GM12878 (cell line): Measurements from ENCODE around the gene FGF19. TPM values are rescaled to one million over a fixed set of nuclear protein-coding genes. Genes with fewer than 3 reads are reported as not detected.

Experiments
- ATAC-seq: fragments of 200-7000 bp; cut with Tn5 transposase; 3 replicates; pipeline ENCODE4 v1.9.1; 2020; ENCODE audit warnings: mild to moderate bottlenecking, moderate library complexity
- BruUV-seq: library from RNA; stranded (reverse); fragments of 400-500 nt; replicated peaks from 2 replicates; lab custom pipeline; 2021; lab: Mats Ljungman, UMichigan
- CTCF ChIA-PET: fragments of 300-600 bp; sonication (Branson Sonifier 250); formaldehyde crosslinking; extraction: SDS; loops from one replicate; lab custom pipeline; 2021; ENCODE audit warnings: inconsistent platforms; lab: Yijun Ruan, JAX
- POLR2A ChIA-PET: fragments of 350-600 bp; formaldehyde crosslinking; extraction: SDS; loops from one replicate; lab custom pipeline; 2021; ENCODE audit warnings: inconsistent platforms; lab: Charles Lee
- RAD21 ChIA-PET: fragments of 300-600 bp; sonication (Branson Sonifier 250); formaldehyde crosslinking; loops from one replicate; lab custom pipeline; 2023; ENCODE audit warnings: antibody characterized with exemption; ENCODE audit not compliant: unreplicated experiment; lab: Charles Lee
- SMC1A ChIA-PET: fragments of 300-600 bp; sonication (Branson Sonifier 250); formaldehyde crosslinking; loops from one replicate; lab custom pipeline; 2023; ENCODE audit not compliant: unreplicated experiment, uncharacterized antibody; lab: Charles Lee
- DNase-seq: peaks from one replicate; pipeline ENCODE4 v3.0.0-alpha.2; 2011; ENCODE audit warnings: low read depth, low spot score
- FAIRE-seq: peaks from 3 replicates; lab custom pipeline; 2011; peaks lifted over from hg19 to GRCh38; lab: Jason Lieb, UNC
- H2AFZ ChIP-seq: 2 replicates; pipeline ENCODE4 v1.6.0; 2011; ENCODE audit warnings: low read depth, low read length, control low read depth; ENCODE audit not compliant: control insufficient read depth
- H3K27ac ChIP-seq: 2 replicates; pipeline ENCODE4 v1.5.1; 2011; ENCODE audit warnings: control low read depth; ENCODE audit not compliant: control insufficient read depth, insufficient read depth
- H3K27me3 ChIP-seq, 2 experiments: replicated peaks in 1 of 2; 2 replicates each; pipeline versions ENCODE4 v1.6.0 to v1.6.1; 2011; ENCODE audit warnings: low read length in 1 of 2; ENCODE audit not compliant: control insufficient read depth in 2 of 2, insufficient read depth in 2 of 2
- H3K36me3 ChIP-seq, 2 experiments: 2 replicates each; pipeline ENCODE4 v1.5.1; 2011; ENCODE audit warnings: low read length in 1 of 2; ENCODE audit not compliant: control insufficient read depth in 2 of 2, insufficient read depth in 2 of 2
- H3K4me1 ChIP-seq: 2 replicates; pipeline ENCODE4 v1.6.1; 2011; ENCODE audit warnings: mild to moderate bottlenecking, low read length, moderate library complexity, mixed read lengths; ENCODE audit not compliant: control insufficient read depth, insufficient read depth
- H3K4me2 ChIP-seq: 2 replicates; pipeline ENCODE4 v1.6.0; 2011; ENCODE audit warnings: control low read depth; ENCODE audit not compliant: control insufficient read depth, insufficient read depth
- H3K4me3 ChIP-seq: fragments of 200-600 bp; sonication (generic); 2 replicates; pipeline ENCODE4 v1.5.1; 2016
- H3K79me2 ChIP-seq: 2 replicates; pipeline ENCODE4 v1.6.0; 2011; ENCODE audit warnings: low read length; ENCODE audit not compliant: control insufficient read depth, insufficient read depth
- H3K9ac ChIP-seq: 2 replicates; pipeline ENCODE4 v1.8.0; 2011; ENCODE audit warnings: low read length, control low read depth, mixed read lengths; ENCODE audit not compliant: control insufficient read depth, insufficient read depth
- H3K9me3 ChIP-seq: replicated peaks from 3 replicates; pipeline ENCODE4 v1.5.1; 2011; ENCODE audit warnings: mild to moderate bottlenecking, low read length; ENCODE audit not compliant: control insufficient read depth, insufficient read depth
- H4K20me1 ChIP-seq: 2 replicates; pipeline ENCODE4 v1.6.0; 2011; ENCODE audit not compliant: control insufficient read depth, insufficient read depth
- FOXK2 ChIP-seq: fragments of 450-650 bp; IDR thresholded peaks from 2 replicates; pipeline ENCODE4 v1.6.1; 2017; ENCODE audit warnings: mild to moderate bottlenecking, moderate library complexity
- GABPA ChIP-seq: IDR thresholded peaks from 2 replicates; pipeline ENCODE4 v1.6.1; 2014; ENCODE audit warnings: antibody characterized with exemption, low read depth, mild to moderate bottlenecking, inconsistent platforms
- HDGF ChIP-seq: fragments of 450-650 bp; IDR thresholded peaks from 2 replicates; pipeline ENCODE4 v1.6.1; 2016; ENCODE audit warnings: antibody characterized with exemption
- KDM1A ChIP-seq: fragments of 200-600 bp; sonication (generic); IDR thresholded peaks from 2 replicates; pipeline ENCODE4 v1.6.1; 2016; ENCODE audit warnings: borderline replicate concordance
- NFIC ChIP-seq: IDR thresholded peaks from 2 replicates; pipeline ENCODE4 v1.6.1; 2012; ENCODE audit warnings: low read depth, mild to moderate bottlenecking, inconsistent platforms, low read length, moderate library complexity
- NRF1 ChIP-seq: conservative IDR thresholded peaks from 2 replicates; pipeline ENCODE4 v1.6.1; 2011; ENCODE audit warnings: mild to moderate bottlenecking, low read depth, low read length, improper control_type of control experiment
- RCOR1 ChIP-seq: conservative IDR thresholded peaks from 2 replicates; pipeline ENCODE4 v1.6.1; 2012; ENCODE audit warnings: low read depth, low read length, improper control_type of control experiment
- RFX5 ChIP-seq: IDR thresholded peaks from 2 replicates; pipeline ENCODE4 v1.6.1; 2011; ENCODE audit warnings: low read depth, low read length, improper control_type of control experiment
- SMAD5 ChIP-seq: IDR thresholded peaks from 2 replicates; pipeline ENCODE4 v1.6.1; 2016; ENCODE audit warnings: antibody characterized with exemption, low read depth
- SPI1 ChIP-seq: IDR thresholded peaks from 2 replicates; pipeline ENCODE4 v1.6.1; 2011; ENCODE audit warnings: low read depth, mild to moderate bottlenecking, low read length, moderate library complexity, borderline replicate concordance; ENCODE audit not compliant: insufficient read depth
- SREBF1 ChIP-seq: IDR thresholded peaks from 2 replicates; pipeline ENCODE4 v1.6.1; 2012; ENCODE audit warnings: mild to moderate bottlenecking, low read length
- TCF12 ChIP-seq: IDR thresholded peaks from 2 replicates; pipeline ENCODE4 v1.6.1; 2011; ENCODE audit warnings: low read depth, mild to moderate bottlenecking, low read length
- ZNF274 ChIP-seq: IDR thresholded peaks from one replicate; pipeline ENCODE4 v1.8.0; 2011; ENCODE audit not compliant: insufficient read length, insufficient read depth
- WGBS: methylation state at CpG from one replicate; pipeline ENCODE4 v1.1.6; 2016; ENCODE audit warnings: low lambda C conversion rate; ENCODE audit not compliant: insufficient replicate concordance, insufficient coverage; ENCODE audit errors: missing lambda C conversion rate; 5-methylcytosine and 5-hydroxymethylcytosine counted together
- in situ Hi-C: fragments of 300-500 bp; cut with MboI; formaldehyde crosslinking; loops from 9 replicates; pipeline ENCODE4 v1.14.3; 2018; ENCODE audit warnings: mixed read lengths
- intact Hi-C: fragments of 100-400 bp; cut with micrococcal nuclease; formaldehyde crosslinking; loops from one replicate; pipeline ENCODE4 v1.14.2; 2022; ENCODE audit not compliant: unreplicated experiment
- polyA plus RNA-seq, 11 experiments: library from polyadenylated mRNA; depleted of rRNA in 4 of 11; unstranded in 6 of 11; stranded (reverse) in 5 of 11; fragments of >200 nt; fragmentation: Nextera tagmentation in 4 of 11; fragmentation: Illumina TruSeq in 1 of 11; extraction: Ambion mirVana in 4 of 11; extraction: Trizol in 1 of 11; gene quantifications; 1 replicate in 1 of 11; 2 replicates in 10 of 11; pipeline versions ENCODE4 v1.2.1 to v1.2.3, GENCODE V29; 2011 to 2016; ENCODE audit warnings: inconsistent platforms in 2 of 11, missing spikeins in 2 of 11, low read depth in 1 of 11
- total RNA-seq, 4 experiments: library from RNA; depleted of rRNA in 3 of 4; stranded (reverse); fragments of >200 nt in 3 of 4; fragmentation: Illumina TruSeq in 1 of 4; extraction: Trizol in 1 of 4; gene quantifications; 2 replicates each; pipeline versions ENCODE4 v1.2.1 to v1.2.3, GENCODE V29; 2013 to 2021
- TF ChIP-seq, protein P1 (sequence below): IDR thresholded peaks from 2 replicates; pipeline ENCODE4 v1.6.1; 2011; ENCODE audit warnings: low read depth, mild to moderate bottlenecking, low read length, moderate library complexity, borderline replicate concordance; ENCODE audit errors: extremely low read depth
- TF ChIP-seq, protein P2 (sequence below): fragments of 450-650 bp; IDR thresholded peaks from 2 replicates; pipeline ENCODE4 v1.6.1; 2017; ENCODE audit warnings: antibody characterized with exemption, mild to moderate bottlenecking, moderate library complexity

The FGF19 gene
- total and polyA plus RNA-seq, 10 of the 15 experiments (the other 5 are each of a cell fraction or from before 2014, with no cell fraction given), result 0.08 TPM; not detected in 9

DNA sequence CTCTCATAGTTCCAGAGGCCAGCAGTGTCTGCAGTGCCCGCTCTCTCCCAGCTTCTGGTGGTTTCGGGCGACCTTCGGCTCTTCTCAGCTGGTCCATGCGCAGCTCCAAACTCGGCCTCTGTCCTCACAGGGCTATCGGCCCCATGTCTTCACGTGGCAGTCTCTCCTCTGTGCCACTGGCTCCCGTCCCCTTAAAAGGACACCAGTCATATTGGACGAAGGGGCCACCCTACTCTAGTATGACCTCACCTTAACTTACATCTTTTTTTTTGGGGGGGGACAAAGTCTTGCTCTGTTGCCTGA lies 42.5 kb downstream of the FGF19 start:
- ATAC-seq (no peak), FAIRE-seq (no peak), DNase-seq (no peak)
- POLR2A ChIA-PET, result no interaction called here
- H2AFZ ChIP-seq, result no peak overlapping the region
- H3K79me2 ChIP-seq, result no peaks in the 10 kb centered on the region
- CTCF ChIA-PET, result interaction anchor here (2.2 to 3.9 kb wide), 2 partner anchors 9 to 560 kb away, joined by 5 to 15 read pairs; no protein-coding TSS in a partner anchor
- SMC1A ChIA-PET, result interaction anchor here (2.6 kb wide), 1 partner anchor 10 kb away, joined by 6 read pairs; no protein-coding TSS in a partner anchor
- H3K9me3 ChIP-seq, result no peaks in the 10 kb centered on the region; the same call in 2 of the 3 replicates
- H3K9ac ChIP-seq, result no peak overlapping the region
- RAD21 ChIA-PET, result no interaction called here
- TF ChIP-seq KDM1A, result no peak
- TF ChIP-seq SMAD5, result no peak
- TF ChIP-seq, protein P1, sequence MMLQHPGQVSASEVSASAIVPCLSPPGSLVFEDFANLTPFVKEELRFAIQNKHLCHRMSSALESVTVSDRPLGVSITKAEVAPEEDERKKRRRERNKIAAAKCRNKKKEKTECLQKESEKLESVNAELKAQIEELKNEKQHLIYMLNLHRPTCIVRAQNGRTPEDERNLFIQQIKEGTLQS, result no peak
- TF ChIP-seq GABPA, result no peak
- TF ChIP-seq RFX5, result no peak
- TF ChIP-seq SPI1, result no peak
- no peak for TF ChIP-seq SREBF1
- TF ChIP-seq NRF1, result no peak
- TF ChIP-seq TCF12, result no peak
- no peak for TF ChIP-seq ZNF274
- TF ChIP-seq RCOR1, result no peak
- TF ChIP-seq HDGF, result no peak
- TF ChIP-seq, protein P2, sequence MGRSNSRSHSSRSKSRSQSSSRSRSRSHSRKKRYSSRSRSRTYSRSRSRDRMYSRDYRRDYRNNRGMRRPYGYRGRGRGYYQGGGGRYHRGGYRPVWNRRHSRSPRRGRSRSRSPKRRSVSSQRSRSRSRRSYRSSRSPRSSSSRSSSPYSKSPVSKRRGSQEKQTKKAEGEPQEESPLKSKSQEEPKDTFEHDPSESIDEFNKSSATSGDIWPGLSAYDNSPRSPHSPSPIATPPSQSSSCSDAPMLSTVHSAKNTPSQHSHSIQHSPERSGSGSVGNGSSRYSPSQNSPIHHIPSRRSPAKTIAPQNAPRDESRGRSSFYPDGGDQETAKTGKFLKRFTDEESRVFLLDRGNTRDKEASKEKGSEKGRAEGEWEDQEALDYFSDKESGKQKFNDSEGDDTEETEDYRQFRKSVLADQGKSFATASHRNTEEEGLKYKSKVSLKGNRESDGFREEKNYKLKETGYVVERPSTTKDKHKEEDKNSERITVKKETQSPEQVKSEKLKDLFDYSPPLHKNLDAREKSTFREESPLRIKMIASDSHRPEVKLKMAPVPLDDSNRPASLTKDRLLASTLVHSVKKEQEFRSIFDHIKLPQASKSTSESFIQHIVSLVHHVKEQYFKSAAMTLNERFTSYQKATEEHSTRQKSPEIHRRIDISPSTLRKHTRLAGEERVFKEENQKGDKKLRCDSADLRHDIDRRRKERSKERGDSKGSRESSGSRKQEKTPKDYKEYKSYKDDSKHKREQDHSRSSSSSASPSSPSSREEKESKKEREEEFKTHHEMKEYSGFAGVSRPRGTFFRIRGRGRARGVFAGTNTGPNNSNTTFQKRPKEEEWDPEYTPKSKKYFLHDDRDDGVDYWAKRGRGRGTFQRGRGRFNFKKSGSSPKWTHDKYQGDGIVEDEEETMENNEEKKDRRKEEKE, result no peak
- no peak for TF ChIP-seq FOXK2
- no peak for TF ChIP-seq NFIC
- no peaks in the 10 kb centered on the region for H3K36me3 ChIP-seq
- no peak overlapping the region for H3K4me3 ChIP-seq
- H3K27ac ChIP-seq, result no peak overlapping the region
- intact Hi-C loops, result no loop called here
- H4K20me1 ChIP-seq, result peaks cover 3% of the 10 kb centered on the region; the same call in 1 of the 2 replicates
- BruUV-seq, result no TSS peak
- in situ Hi-C loops, result loop anchor here (10.0 kb wide), 1 partner anchor 557 kb away; no protein-coding TSS in a partner anchor
- WGBS, result 71% methylated on average over 10 of the region's 10 CpGs
- H3K4me2 ChIP-seq, result no peak overlapping the region
- H3K4me1 ChIP-seq, result no peaks in the 10 kb centered on the region
- no peaks in the 10 kb centered on the region for H3K27me3 ChIP-seq
